GM12872 (cell line): Measurements from ENCODE around the gene TSPAN33.

Experiments
- TF ChIP-seq, protein P1 (sequence below): IDR thresholded peaks from 3 replicates; pipeline ENCODE4 v1.5.1; 2011; ENCODE audit warnings: low read depth, mild to moderate bottlenecking, low read length, moderate library complexity; ENCODE audit not compliant: insufficient read depth

Gene TSPAN33

DNA sequence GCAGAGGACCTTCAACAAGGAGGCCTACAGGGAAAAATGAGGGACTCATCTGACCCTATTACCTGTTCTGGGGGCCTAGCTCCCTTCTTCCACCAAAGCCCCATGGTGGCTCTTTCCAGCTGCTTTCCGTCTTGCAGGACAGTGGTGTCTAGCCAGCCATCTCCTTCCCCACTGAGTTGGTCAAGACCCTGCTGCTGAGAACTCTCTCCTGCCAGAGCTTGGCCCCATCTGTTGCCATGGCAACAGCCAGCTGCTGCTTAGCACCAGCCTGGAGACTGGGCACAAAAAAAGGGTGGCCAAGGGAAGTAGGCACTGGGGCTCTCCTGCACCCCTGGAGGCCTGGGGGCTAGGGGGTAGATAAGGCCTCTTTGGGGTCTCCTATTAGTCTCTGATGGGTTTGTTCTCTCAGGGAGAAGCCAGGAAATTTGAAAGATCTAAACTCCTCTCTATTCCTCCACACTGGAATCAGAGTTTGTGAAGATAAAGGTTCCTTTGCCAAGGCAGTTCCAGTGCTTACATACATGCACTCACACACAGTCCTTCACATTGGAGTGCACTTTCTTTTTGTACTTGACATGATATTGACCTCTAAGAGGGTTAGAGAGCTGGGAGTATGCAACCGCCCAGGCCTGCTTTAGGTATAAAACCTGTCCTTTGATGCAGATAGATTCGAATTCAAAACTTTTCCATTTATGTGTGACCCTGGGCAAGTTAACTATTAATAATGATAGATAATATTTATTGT lies 15.8 kb downstream of the TSPAN33 start:
- TF ChIP-seq, protein P1, sequence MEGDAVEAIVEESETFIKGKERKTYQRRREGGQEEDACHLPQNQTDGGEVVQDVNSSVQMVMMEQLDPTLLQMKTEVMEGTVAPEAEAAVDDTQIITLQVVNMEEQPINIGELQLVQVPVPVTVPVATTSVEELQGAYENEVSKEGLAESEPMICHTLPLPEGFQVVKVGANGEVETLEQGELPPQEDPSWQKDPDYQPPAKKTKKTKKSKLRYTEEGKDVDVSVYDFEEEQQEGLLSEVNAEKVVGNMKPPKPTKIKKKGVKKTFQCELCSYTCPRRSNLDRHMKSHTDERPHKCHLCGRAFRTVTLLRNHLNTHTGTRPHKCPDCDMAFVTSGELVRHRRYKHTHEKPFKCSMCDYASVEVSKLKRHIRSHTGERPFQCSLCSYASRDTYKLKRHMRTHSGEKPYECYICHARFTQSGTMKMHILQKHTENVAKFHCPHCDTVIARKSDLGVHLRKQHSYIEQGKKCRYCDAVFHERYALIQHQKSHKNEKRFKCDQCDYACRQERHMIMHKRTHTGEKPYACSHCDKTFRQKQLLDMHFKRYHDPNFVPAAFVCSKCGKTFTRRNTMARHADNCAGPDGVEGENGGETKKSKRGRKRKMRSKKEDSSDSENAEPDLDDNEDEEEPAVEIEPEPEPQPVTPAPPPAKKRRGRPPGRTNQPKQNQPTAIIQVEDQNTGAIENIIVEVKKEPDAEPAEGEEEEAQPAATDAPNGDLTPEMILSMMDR: no peak

DNA sequence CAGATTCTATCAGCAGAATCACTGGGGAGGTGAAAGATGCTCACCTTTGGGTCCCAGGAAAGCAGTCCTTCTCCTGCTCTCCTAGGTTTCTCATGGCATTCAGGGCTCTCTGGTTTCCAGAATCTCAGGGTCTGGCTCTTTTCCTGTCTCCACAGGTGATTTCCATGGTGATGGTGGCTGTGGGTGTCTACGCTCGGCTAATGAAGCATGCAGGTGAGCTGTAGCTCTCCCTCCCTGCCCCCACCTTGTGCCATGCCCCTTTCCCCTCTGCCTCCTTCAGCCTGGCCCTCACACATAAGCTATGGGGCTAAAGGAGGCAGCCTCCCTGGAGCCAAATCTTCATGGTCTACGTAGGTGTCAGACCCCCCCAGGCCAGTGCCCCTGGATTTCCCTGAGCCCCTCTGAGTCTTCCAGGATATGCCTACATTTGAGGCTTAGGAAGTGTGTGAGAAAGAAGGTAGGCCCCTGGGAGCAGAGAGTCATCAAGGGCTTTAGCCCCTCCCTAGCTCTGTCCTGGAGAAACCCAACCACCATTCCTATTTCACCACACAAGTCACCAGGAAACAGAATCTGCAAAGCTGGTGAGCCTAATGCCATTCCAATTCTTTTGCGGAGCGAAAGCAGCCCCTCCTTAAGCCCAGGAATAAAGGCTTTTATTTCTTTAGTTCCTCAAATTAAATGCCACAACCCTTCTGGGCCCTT lies 17.2 kb downstream of the TSPAN33 start:
- TF ChIP-seq, protein P1: no peak

- TF ChIP-seq, protein P1: no peak
These were observed 18.2 kb downstream of the TSPAN33 start for GRCh38 chr7:129162732-129163131.

DNA sequence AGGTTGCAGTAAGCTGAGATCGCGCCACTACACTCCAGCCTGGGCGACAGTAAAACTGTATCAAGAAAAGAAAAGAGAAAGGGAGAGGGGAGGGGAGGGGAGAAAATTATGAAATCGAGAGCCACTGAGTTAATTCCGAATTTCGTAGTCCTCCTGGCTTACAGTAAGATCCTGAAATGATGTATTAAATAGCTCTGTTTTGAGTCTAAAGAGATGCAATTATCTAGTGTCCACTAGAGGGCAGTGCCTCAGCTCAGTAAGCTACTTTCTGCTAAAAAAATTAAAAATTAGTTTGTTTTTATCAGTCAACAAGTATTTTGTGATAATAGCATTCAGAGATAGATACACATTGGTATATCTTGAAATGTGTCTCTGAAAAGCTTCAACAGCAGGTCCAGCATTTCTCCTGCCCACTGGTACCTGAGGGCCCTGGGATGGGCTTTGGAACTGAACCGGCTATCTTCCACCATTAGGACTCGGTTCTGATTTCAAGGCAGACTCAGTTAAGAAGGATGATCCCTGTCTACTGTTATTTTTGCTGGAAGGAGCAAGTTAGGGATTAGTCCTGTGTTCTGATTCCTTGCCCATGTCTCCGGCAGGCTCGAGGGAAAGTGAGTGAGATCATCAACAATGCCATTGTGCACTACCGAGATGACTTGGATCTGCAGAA lies 19.5 kb downstream of the TSPAN33 start:
- TF ChIP-seq, protein P1: peak; percentile 75

GRCh38 chr7:129166745-129167144 lies 22.2 kb downstream of the TSPAN33 start:
- TF ChIP-seq, protein P1: no peak

GRCh38 chr7:129167817-129168216 lies 23.3 kb downstream of the TSPAN33 start:
- TF ChIP-seq, protein P1: no peak
